Activated naive CD8-positive, alpha-beta T cell treated with anti-CD3 and anti-CD28 coated beads, Interleukin-2, amount 50 U/mL, for 16 hours (primary cell): ENCODE results near the gene PBX4.
A peak's percentile ranks its signal among the peaks of the same experiment; 100 is the strongest.

Source experiments
- DNase-seq: peaks from one replicate; pipeline ENCODE4 v3.0.0-alpha.2; 2020; ENCODE audit warnings: low read depth, low spot score

PBX4 gene

DNA sequence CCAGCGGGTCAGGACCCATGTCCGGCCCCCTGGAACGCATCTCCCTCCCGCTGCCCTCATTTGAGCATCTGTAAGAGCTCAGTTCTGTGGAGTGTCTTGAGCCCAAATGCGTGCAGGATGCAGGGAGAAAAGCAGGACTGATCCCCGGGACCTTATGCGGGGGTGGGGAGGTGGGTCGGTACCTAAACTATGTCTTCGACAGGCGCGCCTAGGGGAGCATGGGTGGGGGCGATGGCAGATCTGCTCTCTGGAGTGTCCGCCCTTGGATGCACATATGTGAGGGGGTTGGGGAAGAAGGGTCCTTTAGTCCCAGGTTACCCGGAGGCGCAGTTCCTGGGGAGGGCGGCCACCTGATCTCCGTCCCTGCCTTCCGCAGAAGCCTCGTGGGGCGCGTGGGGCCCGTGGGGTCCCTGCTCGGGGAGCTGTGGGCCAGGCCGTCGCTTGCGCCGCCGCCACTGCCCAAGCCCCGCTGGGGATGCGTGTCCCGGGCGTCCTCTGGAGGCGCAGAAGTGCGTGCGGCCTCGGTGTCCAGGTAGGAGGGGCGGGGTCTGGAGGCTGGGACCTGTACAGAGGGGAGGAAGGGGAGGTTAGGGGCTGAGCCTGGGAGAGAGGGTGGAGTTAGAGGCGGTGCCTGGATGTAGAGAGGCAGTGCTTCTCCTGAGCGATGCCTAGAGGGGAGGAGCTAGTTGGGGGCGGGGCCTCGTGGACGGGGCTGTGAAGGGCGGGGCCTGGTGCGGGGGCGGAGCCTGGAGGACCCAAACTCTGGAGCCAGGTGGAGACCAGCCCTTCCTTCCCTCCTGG is 77.6 kb downstream of the PBX4 start:
- DNase-seq, result peak; percentile 47

DNA sequence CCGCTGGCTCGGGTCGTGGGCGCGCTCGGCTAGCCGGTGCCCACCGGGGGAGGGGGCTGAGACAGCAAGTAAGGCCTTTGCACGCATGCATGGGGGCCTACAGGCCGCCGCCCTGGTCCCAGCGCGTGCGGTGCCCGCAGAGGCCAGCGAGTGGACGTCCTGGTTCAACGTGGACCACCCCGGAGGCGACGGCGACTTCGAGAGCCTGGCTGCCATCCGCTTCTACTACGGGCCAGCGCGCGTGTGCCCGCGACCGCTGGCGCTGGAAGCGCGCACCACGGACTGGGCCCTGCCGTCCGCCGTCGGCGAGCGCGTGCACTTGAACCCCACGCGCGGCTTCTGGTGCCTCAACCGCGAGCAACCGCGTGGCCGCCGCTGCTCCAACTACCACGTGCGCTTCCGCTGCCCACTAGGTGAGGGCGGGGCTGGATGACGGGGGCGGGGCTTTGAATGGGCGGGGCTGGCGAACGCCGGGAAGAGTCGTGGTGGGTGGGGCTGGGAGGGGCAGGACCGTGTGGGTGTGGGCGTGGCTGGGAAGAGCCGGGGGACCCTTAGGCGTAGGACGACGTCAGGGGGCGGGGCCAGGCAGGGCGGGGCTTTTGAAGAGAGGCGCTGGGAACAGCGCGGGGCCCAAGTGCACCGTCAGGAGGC is 78.3 kb downstream of the PBX4 start:
- peak; percentile 47 for DNase-seq

DNA sequence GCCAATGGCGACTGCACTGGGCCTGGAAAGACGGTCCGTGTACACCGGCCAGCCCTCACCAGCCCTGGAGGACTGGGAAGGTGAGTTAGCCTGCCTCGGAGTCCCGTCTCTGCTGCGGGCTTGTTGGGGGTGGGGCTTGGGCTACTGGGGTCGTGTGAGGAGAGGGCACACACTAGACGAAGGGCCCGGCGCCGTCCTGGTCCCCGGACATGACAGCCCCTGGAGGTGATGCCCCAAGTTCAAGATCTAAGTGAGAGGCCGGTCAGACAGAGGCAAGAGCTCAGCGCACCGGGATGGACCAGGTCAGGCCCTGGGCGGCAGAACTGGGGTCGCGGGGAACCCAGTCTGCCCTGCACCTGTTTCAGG is 78.8 kb downstream of the PBX4 start:
- DNase-seq, result no peak

DNA sequence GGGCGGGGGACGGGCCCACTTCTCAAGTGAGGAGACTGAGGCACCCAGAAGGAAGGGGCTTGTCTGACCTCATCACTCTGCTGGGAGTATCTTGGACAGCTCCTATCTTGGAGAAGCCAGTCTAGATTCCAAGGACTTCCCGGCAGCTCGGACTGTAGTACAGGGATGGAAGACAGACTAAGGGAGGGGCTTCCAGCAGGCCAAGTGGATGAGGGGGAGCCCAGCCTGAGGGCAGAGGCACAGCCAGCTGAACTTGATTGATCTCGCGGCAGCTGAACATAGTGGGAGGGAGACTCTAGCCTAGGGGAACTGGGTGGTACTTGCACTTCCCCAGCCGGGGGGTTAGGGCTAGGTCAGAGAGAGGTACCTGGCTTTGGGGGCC is 79.7 kb downstream of the PBX4 start:
- no peak for DNase-seq

DNA sequence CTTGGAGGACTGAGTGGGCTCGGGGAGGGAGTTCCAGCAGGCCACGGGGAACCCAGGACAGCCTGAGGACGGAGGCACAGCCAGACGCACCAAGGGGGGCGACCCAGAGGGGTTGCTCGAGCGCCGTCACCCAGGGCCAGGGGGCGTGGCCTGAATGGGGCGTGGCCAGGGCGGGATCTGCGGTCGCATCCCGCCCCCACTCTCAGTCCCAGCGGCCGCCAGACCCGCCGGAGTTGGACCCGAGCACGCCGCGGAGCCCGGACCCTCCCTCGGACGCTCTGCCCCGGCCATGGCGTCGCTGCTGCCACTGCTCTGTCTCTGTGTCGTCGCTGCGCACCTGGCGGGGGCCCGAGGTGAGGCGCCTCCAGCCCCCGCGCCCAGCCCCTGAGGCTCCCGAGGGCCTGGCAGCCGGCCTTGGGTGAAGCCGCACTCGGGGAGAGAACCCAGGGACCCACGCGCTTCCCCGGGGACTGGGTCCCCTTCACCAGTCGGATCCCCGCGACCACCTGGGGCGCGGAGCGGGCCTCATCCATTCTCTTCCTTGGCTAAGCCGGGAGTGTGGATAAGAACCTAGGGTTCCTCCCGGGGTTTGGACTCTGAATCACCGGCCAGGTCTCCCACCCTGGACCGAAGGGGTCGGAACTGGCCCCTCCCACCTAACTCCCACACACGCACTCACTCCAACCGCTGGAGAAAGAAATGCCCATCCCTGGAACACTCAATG is 80.3 kb downstream of the PBX4 start, which contains the start of gene CILP2:
CILP2 (plus strand) TSS at position 205 of the 724 bp plus-strand sequence; CDS start at position 290, 85 bp downstream.
- no peak for DNase-seq

DNA sequence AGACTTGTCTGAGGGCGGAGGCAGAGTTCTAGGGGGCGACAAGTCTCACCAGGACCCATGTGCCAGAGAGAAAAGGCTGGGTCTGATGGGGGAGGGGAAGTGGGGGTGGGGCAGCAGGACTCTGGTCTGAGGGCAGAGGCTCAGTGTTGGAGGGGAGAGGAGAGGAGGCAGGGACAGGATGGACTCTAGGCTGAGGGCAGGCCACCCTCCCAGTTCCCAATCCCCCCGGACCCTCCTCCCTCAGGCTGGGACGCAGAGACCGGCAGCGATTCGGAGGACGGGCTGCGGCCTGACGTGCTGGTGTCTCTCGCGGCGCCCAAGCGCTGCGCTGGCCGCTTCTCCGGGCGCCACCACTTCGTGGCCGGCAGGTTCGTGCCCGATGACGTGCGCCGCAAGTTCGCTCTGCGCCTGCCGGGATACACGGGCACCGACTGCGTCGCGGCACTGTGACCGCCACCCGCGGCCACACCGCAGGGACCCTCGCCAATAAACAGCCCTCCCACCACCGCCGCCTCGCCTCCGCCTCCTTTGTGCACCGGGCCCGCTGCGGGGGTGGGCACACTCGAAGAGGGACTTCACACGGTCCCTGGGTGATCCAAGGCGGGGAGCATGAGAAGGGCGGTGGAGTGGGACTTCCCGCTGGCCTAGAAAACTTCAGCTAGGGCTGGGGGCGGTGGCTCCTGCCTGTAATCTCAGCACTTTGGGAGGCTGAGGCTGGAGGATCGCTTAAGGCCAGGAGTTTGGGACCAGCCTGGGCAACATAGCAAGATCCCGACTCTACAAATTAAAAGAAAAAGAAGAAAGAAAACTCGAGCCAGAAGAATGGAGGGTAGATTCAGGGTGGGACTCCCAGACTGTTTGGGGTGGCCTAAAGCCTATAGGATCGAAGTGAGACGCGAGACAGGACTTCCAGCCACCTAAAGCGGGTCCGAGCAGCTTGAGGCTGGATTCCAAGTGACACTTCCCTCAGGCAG is 81.1 kb downstream of the PBX4 start:
- DNase-seq, result no peak

DNA sequence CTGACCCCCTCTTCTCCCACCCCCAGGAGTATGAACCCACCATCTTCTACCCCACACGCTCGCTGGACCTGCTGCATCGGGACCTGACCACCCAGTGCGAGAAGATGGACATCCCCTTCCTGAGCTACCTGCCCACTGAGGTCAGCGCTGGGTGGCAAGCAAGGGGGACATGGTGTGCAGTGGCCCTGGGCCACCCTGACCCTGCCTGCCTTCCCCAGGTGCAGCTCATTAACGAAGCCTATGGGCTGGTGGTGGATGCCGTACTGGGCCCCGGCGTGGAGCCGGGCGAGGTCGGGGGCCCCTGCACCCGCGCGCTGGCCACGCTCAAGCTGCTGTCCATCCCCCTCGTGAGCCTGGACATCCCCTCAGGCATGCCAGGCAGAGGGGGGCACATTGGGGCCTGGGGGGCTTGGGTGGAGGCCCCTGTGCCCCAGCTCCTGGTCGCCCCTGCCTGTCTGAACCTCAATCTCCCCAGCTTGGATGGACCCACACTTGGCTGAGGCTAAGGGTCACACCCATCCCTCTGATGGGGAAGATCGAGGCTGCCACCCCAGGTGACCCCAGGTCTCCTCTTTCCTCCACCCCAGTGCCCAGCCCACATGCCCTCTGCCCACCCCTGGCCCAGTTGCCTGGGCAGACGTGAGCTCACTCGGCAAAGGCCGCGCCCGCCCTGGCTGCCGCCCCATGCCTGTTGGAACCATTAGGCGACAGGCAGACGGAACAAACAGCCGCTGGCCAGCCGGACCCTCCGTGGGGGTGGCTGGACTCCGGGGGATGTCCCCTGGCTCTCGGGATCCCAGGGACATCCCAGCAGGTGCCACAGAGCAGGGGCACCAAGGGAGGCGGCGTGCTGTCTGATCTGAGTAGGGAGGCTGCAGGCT is 82.9 kb downstream of the PBX4 start:
- no peak for DNase-seq

DNA sequence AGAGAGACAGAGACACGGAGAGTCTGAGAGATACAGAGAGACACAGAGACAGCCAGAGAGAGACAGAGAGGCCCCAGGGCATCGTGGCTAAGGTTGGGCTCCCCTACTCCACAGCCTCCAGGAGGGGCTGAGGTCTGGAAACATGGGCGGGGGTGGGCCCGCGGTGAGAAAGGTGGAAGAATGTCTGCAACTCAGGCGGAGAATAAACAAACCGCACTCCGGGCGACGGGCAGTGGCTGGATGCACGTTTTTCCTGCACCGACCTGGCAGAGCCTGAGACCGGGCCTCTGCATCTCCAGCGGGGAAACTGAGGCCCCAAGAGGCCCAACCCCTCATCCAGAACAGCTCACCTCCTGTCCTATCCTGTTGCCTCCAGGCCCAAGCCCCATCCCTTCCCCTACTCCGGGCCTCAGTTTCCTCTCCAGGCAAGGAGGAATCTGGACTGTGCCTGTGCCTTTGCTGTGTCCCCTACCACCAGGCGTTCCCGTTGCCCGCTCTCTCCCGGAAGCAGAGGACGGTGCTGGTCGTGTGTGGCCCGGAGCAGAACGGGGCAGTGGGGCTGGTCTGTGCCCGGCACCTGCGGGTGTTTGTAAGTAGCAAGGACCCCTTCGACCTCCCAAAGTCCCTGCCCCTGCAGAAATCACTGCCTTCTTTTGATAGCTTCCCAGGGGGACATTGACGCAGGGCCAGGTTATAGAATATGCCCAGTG is 83.8 kb downstream of the PBX4 start:
- no peak for DNase-seq

DNA sequence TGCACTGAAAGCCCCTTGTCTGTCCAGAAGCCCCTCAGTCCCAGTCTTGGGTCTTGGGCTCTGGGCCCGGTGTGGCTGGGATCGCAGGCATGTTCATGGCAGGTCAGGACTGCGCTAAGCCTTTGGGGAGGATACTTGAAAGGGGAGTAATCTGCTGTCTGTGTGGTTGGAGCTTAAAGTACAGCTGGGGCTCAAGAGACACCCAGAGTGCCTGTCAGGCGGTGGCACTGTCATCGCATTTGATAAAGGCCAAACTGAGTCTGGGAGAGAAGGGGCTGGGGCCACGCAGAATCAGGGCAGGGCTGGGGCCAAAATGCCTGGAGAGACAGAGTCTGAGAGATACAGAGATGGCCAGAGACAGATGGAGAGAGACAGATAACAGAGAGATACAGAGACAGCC is 84.6 kb downstream of the PBX4 start:
- DNase-seq, result no peak

DNA sequence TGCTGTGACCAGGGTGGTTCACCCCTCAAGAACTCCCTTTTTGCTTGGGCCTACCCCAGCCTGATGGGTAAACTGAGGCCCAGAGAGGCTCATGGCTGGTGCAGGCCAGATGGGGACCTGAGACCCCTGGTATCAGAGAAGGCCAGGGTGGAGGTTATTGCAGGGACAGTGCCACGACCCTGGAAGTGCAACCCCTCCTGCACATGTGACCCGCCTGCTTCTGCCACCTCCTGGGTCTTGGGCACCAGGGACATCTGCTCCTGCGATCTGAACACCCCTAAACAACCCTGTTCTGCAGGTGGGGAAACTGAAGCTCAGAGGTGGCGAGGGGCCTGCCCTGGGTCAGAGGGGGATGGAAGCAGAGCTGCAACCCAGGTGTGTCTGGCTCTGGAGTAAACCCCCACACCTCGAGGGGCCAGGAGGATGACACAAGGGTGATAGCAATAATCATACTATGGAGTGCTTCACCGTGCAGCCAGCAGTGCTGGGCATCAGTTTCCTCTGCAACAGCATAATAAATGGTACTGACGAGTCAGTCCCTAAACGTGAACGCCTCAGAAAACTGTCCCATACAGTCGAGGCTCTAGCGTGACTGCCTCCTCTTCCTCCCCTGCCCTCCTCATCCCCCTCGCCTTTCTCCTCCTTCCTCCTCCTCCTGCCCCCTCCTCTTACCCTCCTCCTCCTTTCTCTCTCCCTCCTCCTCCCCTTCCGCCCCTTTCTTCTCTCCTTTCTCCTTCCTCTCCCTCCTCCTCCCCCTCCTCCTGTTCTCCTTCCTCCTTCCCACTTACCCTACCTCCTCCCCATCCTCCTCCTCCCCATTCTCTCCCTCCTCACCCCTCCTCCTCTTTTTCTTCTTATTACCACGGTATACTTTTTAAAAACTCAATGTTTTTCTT is 85.4 kb downstream of the PBX4 start:
- DNase-seq, result no peak

DNA sequence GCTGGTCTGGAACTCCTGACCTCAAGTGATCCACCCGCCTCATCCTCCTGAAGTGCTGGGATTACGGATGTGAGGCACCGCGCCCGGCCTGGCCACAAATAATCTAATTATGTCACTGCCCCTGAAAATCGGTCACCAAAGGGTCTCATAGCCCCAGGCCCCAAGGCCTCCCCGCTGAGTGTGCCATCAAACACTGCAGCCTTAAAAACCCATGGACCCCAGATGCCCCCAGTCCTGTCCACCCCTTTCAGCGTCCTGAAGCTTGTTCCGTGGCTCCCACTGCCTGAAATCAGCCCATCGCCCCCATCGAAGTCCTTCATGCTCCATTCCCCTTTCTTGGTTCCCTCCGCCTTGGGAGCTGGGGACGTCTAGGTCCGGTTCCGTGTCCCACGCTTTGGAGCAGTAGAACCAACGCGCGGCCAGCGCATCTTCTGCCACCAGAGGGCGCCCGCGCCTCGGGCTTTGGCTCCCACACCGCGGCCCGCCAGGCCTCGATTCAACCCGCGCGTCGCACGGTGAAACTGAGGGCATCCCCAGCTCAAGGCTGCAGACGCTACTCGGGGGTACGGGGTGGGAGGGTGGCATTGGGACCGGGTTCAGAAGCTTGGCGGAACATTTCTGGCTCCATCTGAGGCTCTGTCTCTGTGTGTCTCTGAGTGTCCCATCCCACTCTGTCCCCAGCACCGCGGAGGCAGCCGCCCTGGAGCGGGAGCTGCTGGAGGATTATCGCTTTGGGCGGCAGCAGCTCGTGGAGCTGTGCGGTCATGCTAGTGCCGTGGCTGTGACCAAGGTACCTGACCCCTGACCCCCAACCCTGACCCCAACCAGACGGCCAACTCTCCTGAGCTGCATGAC is 86.3 kb downstream of the PBX4 start:
- peak; percentile 70 for DNase-seq

DNA sequence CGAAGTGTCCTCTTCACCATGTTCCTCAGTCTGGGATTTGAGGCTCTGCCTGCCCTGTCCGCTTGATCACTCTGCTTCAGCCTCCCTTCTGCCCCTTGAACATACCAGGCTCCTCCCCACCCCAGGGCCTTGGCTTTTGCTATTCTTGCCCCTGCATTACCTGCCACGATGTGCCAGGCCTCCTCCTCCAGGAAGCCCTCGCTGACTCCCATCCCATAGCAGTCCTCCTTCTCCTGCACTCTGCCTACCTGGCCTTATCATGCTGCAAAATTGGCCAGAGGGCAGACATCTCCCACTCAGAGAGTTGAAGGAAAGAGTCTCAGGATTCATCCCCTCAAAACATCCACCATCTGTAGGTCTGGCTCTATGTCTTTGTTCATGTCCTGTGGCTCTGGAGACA is 87.6 kb downstream of the PBX4 start:
- DNase-seq, result no peak

DNA sequence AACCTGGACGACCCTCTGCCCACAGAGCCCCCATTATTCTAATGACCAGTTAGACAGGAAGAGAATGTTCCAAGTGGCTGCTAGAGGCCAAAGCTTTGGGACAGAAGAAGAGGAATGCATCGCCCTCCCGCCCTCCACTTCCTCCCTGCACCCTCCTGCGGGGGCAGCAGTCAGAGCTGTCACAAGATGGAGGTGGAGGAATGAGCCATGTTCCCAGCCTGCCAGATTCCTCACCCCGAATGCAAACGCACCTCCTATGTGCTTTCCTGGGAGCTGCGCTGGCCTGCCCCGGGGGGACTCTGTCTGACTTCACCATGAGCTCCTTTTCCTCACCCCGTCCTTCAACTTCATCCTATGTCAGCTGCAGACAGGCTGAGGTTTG is 88.1 kb downstream of the PBX4 start:
- DNase-seq, result no peak

DNA sequence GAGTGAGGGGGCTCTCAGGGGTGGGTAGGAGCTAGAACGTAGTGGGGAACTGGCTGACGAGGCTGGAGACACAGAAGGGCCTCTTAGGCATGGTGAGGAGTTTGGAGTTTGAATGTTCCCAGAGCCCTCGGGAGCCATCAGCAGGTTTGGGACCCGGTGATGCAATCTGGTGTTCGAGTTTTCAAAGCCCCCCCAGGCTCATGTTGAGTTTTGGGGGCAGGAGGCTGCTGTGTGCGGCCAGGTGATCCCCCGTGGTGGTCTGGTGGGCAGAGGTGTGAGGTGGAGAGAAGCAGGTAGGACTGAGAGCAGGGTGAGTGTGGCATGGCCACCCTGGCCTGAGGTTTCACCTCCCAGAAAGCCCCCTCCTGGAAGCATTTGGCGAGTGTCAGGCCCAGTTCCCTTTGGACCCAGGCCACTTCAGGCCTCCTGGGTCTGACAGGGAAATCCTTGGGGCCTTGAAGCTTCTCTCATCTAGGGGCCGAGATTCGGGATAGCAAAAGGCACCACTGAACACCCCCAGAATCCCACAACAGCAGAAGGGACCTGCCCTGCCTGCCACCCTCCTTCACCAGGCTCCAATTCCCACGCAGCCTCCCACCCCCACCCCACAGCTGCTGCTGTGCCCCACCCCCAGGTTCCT is 88.6 kb downstream of the PBX4 start:
- DNase-seq, result no peak

DNA sequence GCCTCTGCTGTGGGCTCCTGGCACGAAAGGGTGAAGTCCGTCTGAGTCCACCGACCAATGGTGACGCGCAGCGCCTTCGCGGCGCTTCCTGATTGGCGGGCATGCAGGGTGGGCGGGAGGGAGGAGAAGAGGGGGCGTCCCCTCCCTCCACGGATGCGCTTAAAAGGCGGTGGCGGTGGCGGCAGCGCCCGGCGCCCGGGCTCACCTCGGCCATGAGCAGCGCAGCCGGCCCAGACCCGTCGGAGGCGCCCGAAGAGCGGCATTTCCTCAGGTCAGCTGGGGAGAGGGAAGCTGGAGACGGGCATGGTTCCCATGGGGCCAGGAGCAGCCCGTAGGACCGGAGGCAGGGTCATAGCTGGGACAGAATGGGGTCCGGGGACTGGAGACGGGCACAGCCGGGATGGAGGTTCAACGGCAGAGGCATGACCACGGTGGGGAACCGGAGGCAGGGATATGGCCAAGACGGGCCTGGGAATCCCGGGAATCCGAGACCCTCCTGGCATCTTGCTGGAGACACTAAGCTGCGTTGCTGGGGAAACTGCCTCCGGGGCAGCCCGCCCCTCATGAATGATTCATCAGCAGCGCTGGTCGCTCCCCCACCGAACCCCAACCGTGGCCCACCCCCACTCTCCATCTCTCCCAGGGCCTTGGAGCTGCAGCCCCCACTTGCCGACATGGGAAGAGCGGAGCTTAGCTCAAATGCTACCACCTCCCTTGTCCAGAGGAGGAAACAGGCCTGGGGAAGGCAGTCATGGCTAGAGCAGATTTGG is 89.6 kb downstream of the PBX4 start, which contains the start of gene YJEFN3:
YJEFN3 (plus strand) TSS at position 191 of the 770 bp plus-strand sequence; CDS start at position 213, 22 bp downstream.
- no peak for DNase-seq
